K562 (cell line): ENCODE measurements around the gene C10orf71.

Experiments
- CHD4 ChIP-seq: fragments of 200-600 bp; sonication (generic); IDR thresholded peaks from 3 replicates; pipeline ENCODE4 v1.6.1; 2012; ENCODE audit warnings: low read depth, mild to moderate bottlenecking, mixed read lengths, low read length, inconsistent platforms; ENCODE audit not compliant: insufficient read depth, insufficient replicate concordance, poor library complexity, severe bottlenecking
- DMBX1 ChIP-seq: fragments of 250-450 bp; sonication (Bioruptor Pico); IDR thresholded peaks from 2 replicates; pipeline ENCODE4 v1.8.0; 2022; ENCODE audit warnings: inconsistent platforms, mild to moderate bottlenecking, moderate library complexity, borderline replicate concordance
- ETS1 ChIP-seq: conservative IDR thresholded peaks from 2 replicates; pipeline ENCODE4 v1.6.1; 2011; ENCODE audit warnings: low read depth, mild to moderate bottlenecking, low read length; ENCODE audit not compliant: control insufficient read depth
- FOXO4 ChIP-seq: fragments of 450-650 bp; formaldehyde crosslinking; IDR thresholded peaks from 2 replicates; pipeline ENCODE4 v1.4.0; 2020; ENCODE audit warnings: mild to moderate bottlenecking, moderate library complexity
- POLR2A ChIP-seq: fragments of 450-650 bp; conservative IDR thresholded peaks from 2 replicates; pipeline ENCODE4 v1.6.1; 2016
- RCOR1 ChIP-seq, 2 experiments: IDR thresholded peaks; 2 replicates each; pipeline ENCODE4 v1.6.1; 2012; ENCODE audit warnings: low read depth in 2 of 2, low read length in 2 of 2, borderline replicate concordance in 1 of 2, improper control_type of control experiment in 1 of 2
- SNRNP70 ChIP-seq: fragments of 200-400 bp; formaldehyde crosslinking; optimal IDR thresholded peaks from 2 replicates; pipeline ENCODE3; 2017; ENCODE audit warnings: low read depth, low read length
- ZBTB34 ChIP-seq: fragments of 250-450 bp; sonication (Bioruptor Pico); IDR thresholded peaks from 2 replicates; pipeline ENCODE4 v1.8.0; 2021; ENCODE audit warnings: mild to moderate bottlenecking, moderate library complexity
- ZNF274 ChIP-seq: IDR thresholded peaks from 2 replicates; pipeline ENCODE4 v1.6.1; 2011; ENCODE audit warnings: low read depth, mild to moderate bottlenecking, low read length, moderate library complexity, borderline replicate concordance
- ZNF395 ChIP-seq: fragments of 200-800 bp; sonication (Bioruptor generic); IDR thresholded peaks from 2 replicates; pipeline ENCODE4 v1.6.1; 2017; ENCODE audit warnings: missing genetic modification characterization, missing compliant biosample characterization

GRCh38 chr10:49297818-49298670 lies 926 bp upstream of the C10orf71 start:
- no peak for TF ChIP-seq ZNF274
- TF ChIP-seq SNRNP70, result no peak
- TF ChIP-seq ETS1, result no peak
- no peak for TF ChIP-seq FOXO4 (CRISPR knock-in tag)
- no peak for TF ChIP-seq RCOR1 (IDR thresholded peaks at IDR 0.05; ENCODE audit: borderline replicate concordance in 1 of 2, low read depth in 2 of 2, low read length in 2 of 2)
- no peak for TF ChIP-seq CHD4
- TF ChIP-seq POLR2A, result no peak
- TF ChIP-seq DMBX1 (CRISPR knock-in tag), result no peak
- no peak for TF ChIP-seq ZBTB34 (CRISPR knock-in tag)
- no peak; the same call in 1 of the 2 replicates for TF ChIP-seq ZNF395 (CRISPR knock-in tag)
